Left lung (tissue), 10 donors: Measurements from ENCODE around the gene GOLGA3. TPM values are rescaled to one million over a fixed set of nuclear protein-coding genes. Genes with fewer than 3 reads are reported as not detected.
"Not testable (repeated sequence)": the region's sequence is repeated elsewhere in the genome, so short reads cannot be mapped to it uniquely, and the experiment has no call there.

Source experiments
- ATAC-seq: fragments of 200-7000 bp; cut with Tn5 transposase; one replicate; pipeline ENCODE4 v1.9.1; 2020; ENCODE audit warnings: moderate library complexity
- DNase-seq, 4 donors: peaks; one replicate each; pipeline ENCODE4 v3.0.0-alpha.2; 2013 to 2020
- H3K27ac ChIP-seq, 2 donors: fragments of 200-600 bp; sonication (generic) in 1 of 2; one replicate each; pipeline versions ENCODE4 v1.5.0 to v1.8.0; 2020 to 2021
- H3K27me3 ChIP-seq, 2 donors: fragments of 200-600 bp; sonication (generic) in 1 of 2; one replicate each; pipeline versions ENCODE4 v1.5.0 to v1.8.0; 2020 to 2021
- H3K36me3 ChIP-seq, 2 donors: fragments of 200-600 bp; sonication (generic) in 1 of 2; one replicate each; pipeline versions ENCODE4 v1.5.0 to v1.8.0; 2020 to 2021
- H3K4me1 ChIP-seq, 2 donors: fragments of 200-600 bp; one replicate each; pipeline ENCODE4 v1.8.0; 2021
- H3K4me3 ChIP-seq, 2 donors: fragments of 200-600 bp; sonication (generic) in 1 of 2; one replicate each; pipeline versions ENCODE4 v1.5.0 to v1.8.0; 2020 to 2021; ENCODE audit warnings: mild to moderate bottlenecking in 1 of 2
- H3K9me3 ChIP-seq, 2 donors: fragments of 200-600 bp; sonication (generic) in 1 of 2; one replicate each; pipeline versions ENCODE4 v1.5.0 to v1.8.0; 2020 to 2021
- intact Hi-C, 2 donors: fragments of 100-400 bp; cut with DNase I; formaldehyde crosslinking; loops; one replicate each; pipeline versions ENCODE4 v1.11.2 to v1.14.2; 2022
- polyA plus RNA-seq, 6 donors: library from polyadenylated mRNA; unstranded; fragments of 120-200 nt; gene quantifications; one replicate each; pipeline ENCODE4 v1.2.1, GENCODE V29; 2013; ENCODE audit not compliant: insufficient read length in 6 of 6
- total RNA-seq, 2 donors: library from RNA; stranded (reverse); fragmentation: NEBNext Ultra II Directional; extraction: Animal tissue kit (Norgen Biotek cat#: 25700); gene quantifications; one replicate each; pipeline ENCODE4 v1.2.1, GENCODE V29; 2021
- TF ChIP-seq, protein P1 (sequence below), 2 donors: fragments of 200-600 bp; sonication (generic) in 1 of 2; IDR thresholded peaks; one replicate each; pipeline versions ENCODE4 v1.5.0 to v1.8.0; 2021; ENCODE audit warnings: antibody characterized with exemption in 2 of 2
- donor health status: DM: no; HTN: yes; CAD: no.
- donor health status: DM: no; HTN: no; CAD: no.

Gene GOLGA3
- total and polyA plus RNA-seq, 8 donors: 40.6 to 82.6 (median 45.0) TPM

DNA sequence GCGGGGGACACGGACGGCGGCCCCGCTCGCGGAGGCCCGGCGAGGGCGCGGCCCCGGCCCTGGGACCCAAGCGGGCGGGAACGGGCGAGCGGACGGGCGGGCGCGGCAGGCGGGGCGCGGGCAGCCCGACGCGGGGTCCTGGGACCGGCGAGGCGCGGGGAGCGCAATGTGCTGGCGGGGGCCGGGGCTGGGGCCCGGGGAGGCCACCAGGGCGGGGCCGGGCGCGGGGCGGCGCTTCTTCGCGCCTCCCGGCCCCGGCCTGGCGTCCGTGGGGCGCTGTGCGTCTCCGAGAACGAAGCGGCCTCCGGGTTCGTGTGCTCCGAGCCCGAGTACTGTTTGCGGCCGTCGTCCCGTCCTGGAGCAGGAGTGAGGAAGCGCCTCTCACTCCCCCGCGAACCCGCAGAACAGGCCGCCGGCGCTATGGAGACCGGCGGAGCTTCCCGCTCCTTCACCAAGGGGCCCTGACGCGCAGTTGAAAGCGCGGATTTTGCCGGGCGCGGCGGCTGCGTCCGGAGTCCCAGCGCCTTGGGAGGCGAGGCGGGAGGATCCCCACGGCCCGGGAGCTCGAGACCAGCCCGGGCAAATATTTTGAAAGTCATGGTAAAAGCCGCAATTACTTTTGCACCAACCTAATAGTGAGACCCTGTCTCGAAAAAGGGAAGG is 66.6 kb downstream of the GOLGA3 start:
- intact Hi-C loops: no loop called here
- ATAC-seq: peak; percentile 93
- Histone ChIP-seq H3K4me3 (peak overlapping the region; percentile 52 to 70), H3K36me3 (peaks cover 0 to 23% of the 10 kb centered on the region in 2 donors), H3K4me1 (peaks cover 10 to 51% of the 10 kb centered on the region in 2 donors), H3K27ac (peak overlapping the region; percentile 95 to 99), H3K27me3 (no peaks in the 10 kb centered on the region), H3K9me3 (no peaks in the 10 kb centered on the region)
- TF ChIP-seq, protein P1, sequence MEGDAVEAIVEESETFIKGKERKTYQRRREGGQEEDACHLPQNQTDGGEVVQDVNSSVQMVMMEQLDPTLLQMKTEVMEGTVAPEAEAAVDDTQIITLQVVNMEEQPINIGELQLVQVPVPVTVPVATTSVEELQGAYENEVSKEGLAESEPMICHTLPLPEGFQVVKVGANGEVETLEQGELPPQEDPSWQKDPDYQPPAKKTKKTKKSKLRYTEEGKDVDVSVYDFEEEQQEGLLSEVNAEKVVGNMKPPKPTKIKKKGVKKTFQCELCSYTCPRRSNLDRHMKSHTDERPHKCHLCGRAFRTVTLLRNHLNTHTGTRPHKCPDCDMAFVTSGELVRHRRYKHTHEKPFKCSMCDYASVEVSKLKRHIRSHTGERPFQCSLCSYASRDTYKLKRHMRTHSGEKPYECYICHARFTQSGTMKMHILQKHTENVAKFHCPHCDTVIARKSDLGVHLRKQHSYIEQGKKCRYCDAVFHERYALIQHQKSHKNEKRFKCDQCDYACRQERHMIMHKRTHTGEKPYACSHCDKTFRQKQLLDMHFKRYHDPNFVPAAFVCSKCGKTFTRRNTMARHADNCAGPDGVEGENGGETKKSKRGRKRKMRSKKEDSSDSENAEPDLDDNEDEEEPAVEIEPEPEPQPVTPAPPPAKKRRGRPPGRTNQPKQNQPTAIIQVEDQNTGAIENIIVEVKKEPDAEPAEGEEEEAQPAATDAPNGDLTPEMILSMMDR (IDR thresholded peaks at IDR 0.05): peak in 1 of 2 donors; percentile 30
- peak; percentile 83 to 97 (median 90) for DNase-seq

DNA sequence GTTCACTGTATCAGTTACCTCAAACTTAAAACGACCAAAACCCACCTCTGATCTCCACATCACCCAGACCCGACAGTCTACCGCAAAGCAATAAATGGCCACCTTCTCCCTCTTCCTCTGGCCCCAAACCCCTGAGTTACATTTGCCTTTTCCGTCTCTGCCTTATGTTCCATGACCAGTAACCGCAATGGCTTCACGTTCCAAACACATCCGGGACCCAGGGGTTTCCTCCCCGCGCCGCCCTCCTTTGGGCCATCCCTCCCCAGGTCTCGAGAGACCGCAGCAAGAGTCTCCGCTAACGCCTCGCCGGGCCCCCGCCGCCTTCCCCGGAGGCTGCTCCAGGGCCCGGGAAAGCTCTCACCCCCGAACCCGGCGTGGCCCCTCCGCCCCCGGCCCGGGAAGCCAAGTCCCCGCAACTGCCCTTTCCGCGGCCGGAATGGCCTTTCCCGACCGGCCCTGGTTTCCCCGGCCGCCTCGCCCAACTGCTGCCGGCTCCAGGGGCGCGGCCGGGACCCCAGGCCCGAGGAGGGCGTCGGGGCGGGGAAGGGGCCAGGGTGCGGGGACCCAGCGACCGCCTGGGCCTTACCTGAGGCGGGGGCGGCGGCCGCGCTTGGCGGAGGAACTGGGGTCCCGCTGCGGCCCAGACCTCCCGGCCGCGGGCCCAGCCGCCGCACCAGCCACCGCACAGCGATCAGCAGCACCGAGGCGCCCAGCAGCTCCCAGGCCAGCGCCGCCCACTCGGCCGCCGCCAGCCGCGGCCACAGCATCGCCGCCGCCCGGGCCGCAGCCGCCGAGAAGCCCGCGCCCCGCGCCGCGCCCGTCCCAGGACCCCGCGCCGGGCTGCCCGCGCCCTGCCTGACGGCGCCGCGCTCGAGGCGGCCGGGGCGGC is 67.4 kb downstream of the GOLGA3 start, which contains the start of gene ANKLE2:
Gene ANKLE2 (minus strand): TSS at position 801 of the 889 bp plus-strand sequence. CDS start 34 bp downstream, at position 767.
- Histone ChIP-seq H3K27ac (peak within 1 kb of the TSS; percentile 95 to 99), H3K4me3 (peak within 1 kb of the TSS; percentile 91 to 94), H3K36me3 (peaks cover 0 to 30% of the 10 kb centered on the region in 2 donors), H3K27me3 (no peaks in the 10 kb centered on the region), H3K4me1 (peaks cover 7 to 43% of the 10 kb centered on the region in 2 donors), H3K9me3 (no peaks in the 10 kb centered on the region)
- ATAC-seq: peak; percentile 29
- TF ChIP-seq, protein P1 (IDR thresholded peaks at IDR 0.05): no peak
- DNase-seq: peak in 3 of 4 donors; percentile 33 to 90 (median 64)
- intact Hi-C loops: no loop called here

DNA sequence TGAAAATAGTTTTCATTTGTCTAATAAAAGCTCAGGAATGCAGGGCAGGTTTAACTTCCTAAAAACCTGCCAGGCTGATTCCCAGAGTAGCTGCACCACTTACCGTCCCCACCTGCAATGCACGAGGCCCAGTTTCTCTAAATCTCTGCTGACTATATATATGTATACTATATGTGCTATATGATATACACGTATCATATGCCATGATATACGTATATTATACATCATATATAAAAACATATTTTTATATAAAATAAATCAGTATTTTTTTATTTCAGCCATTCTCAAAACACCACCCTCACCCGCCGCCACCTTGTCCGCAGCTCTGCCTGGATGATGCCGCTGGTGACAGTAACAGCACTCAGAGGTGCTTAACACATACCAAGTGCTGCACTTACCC is 69.3 kb downstream of the GOLGA3 start:
- H3K4me3 ChIP-seq: peak overlapping the region in 1 of 2 donors; percentile 91
- H3K36me3 ChIP-seq: peaks cover 0 to 50% of the 10 kb centered on the region in 2 donors
- H3K27ac ChIP-seq: no peak overlapping the region
- peaks cover 7 to 32% of the 10 kb centered on the region in 2 donors for H3K4me1 ChIP-seq
- H3K27me3 ChIP-seq: no peaks in the 10 kb centered on the region
- ATAC-seq: no peak
- peak in 1 of 4 donors; percentile 29 for DNase-seq
- TF ChIP-seq, protein P1 (IDR thresholded peaks at IDR 0.05): no peak
- H3K9me3 ChIP-seq: no peaks in the 10 kb centered on the region
- intact Hi-C loops: no loop called here

DNA sequence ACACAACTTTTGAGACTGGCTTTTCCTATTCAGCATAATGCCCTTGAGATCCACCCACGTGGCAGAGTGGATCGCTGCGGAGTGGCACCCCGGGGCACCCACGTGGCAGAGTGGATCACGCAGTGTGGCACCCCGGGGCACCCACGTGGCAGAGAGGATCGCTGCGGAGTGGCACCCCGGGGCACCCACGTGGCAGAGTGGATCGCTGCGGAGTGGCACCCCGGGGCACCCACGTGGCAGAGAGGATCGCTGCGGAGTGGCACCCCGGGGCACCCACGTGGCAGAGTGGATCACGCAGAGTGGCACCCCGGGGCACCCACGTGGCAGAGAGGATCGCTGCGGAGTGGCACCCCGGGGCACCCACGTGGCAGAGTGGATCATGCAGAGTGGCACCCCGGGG is 69.8 kb downstream of the GOLGA3 start:
- H3K27me3 ChIP-seq, intact Hi-C loops, ATAC-seq, H3K9me3 ChIP-seq, H3K4me3 ChIP-seq, H3K27ac ChIP-seq: not testable (repeated sequence)
- DNase-seq: peak in 1 of 4 donors; percentile 70
- peaks cover 0 to 55% of the 10 kb centered on the region in 2 donors for H3K36me3 ChIP-seq
- H3K4me1 ChIP-seq: peaks cover 7 to 32% of the 10 kb centered on the region in 2 donors

DNA sequence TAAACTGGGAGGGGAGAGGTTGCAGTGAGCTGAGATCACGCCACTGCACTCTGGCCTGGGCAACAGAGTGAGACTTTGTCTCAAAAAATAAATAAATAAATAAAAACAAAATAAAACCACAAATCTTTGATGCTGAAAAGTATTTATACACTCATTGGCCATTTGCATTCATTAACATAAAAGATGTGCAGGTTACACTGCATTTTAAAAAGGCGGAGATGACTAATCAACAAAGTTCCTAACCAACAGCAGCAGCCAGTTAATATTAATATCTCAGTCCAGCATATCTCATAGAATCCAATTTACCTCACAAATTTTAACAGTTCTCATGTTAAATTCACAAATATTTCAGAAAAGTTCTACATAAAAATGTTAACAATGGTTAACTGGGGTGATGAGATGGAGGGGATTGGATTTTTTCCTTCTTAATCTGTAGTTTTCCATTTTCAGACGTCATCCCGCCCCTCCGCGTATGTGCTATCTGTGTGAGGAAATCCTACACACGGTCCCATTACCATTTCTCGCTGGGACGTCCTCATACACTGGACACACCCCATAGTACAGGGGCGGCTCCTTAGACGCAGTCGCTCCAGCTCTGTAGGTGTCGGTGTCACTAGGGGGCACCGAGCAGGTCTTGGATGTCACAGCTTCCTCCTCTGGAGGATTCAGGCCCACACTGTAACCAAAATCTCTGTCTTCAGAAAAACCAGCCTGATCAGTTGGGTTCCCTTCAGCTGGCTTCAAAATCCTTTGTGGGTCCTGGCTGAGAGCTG is 74.3 kb downstream of the GOLGA3 start:
- Histone ChIP-seq H3K36me3 (peaks cover 2 to 100% of the 10 kb centered on the region in 2 donors), H3K4me1 (peaks cover 0 to 4% of the 10 kb centered on the region in 2 donors), H3K27me3 (no peaks in the 10 kb centered on the region), H3K27ac (no peak overlapping the region), H3K9me3 (no peaks in the 10 kb centered on the region), H3K4me3 (no peak overlapping the region)
- intact Hi-C loops: no loop called here
- TF ChIP-seq, protein P1 (IDR thresholded peaks at IDR 0.05): no peak
- peak in 1 of 4 donors; percentile 10 for DNase-seq
- ATAC-seq: no peak

DNA sequence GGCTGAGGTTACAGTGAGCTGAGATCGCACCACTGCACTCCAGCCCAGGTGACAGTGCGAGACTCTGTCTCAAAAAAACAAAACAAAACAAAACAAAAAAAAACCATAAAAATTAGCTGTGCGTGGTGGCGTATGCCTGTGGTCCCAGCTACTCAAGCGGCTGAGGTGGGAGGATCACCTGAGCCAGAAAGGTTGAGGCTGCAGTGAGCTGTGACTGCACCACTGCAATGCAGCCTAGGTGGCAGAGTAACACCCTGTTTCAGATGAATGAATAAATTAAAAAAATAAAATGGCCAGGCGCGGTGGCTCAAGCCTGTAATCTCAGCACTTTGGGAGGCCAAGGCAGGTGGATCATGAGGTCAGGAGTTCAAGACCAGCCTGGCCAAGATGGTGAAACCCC is 75.0 kb downstream of the GOLGA3 start:
- H3K27ac ChIP-seq, H3K4me1 ChIP-seq, intact Hi-C loops, H3K4me3 ChIP-seq, H3K27me3 ChIP-seq, ATAC-seq, H3K9me3 ChIP-seq: not testable (repeated sequence)
- peaks cover 3 to 100% of the 10 kb centered on the region in 2 donors for H3K36me3 ChIP-seq
- DNase-seq: peak in 1 of 4 donors; percentile 2
